Ishikawa (cell line): ENCODE measurements around the gene PRR27.

ENCODE experiments used
- CEBPB ChIP-seq: IDR thresholded peaks from 2 replicates; pipeline ENCODE4 v1.6.1; 2012
- EP300 ChIP-seq: IDR thresholded peaks from 2 replicates; pipeline ENCODE4 v1.6.1; 2012; ENCODE audit warnings: borderline replicate concordance
- FOXM1 ChIP-seq: IDR thresholded peaks from 2 replicates; pipeline ENCODE4 v1.6.1; 2012; ENCODE audit warnings: low read depth, borderline replicate concordance
- NFIC ChIP-seq: IDR thresholded peaks from 2 replicates; pipeline ENCODE4 v1.6.1; 2012
- RAD21 ChIP-seq: IDR thresholded peaks from 2 replicates; pipeline ENCODE4 v1.6.1; 2012; ENCODE audit warnings: low read depth
- TCF12 ChIP-seq: IDR thresholded peaks from 2 replicates; pipeline ENCODE4 v1.6.1; 2012; ENCODE audit warnings: low read depth
- YY1 ChIP-seq: IDR thresholded peaks from 2 replicates; pipeline ENCODE4 v1.6.1; 2012; ENCODE audit warnings: low read depth
- TF ChIP-seq, protein P1 (sequence below): IDR thresholded peaks from 2 replicates; pipeline ENCODE4 v1.6.1; 2012

DNA sequence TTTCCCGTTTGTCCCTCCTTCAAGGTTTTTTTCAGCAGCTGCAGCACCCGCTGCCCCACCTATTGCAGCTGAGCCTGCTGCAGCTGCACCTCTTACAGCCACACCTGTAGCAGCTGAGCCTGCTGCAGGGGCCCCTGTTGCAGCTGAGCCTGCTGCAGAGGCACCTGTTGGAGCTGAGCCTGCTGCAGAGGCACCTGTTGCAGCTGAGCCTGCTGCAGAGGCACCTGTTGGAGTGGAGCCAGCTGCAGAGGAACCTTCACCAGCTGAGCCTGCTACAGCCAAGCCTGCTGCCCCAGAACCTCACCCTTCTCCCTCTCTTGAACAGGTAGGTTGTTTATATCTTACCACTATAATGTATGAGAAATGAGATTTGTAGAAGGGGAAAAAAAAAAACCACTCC is 4.5 kb downstream of the PRR27 start:
- no peak for TF ChIP-seq FOXM1
- TF ChIP-seq EP300 = no peak
- TF ChIP-seq TCF12 = no peak
- no peak for TF ChIP-seq RAD21
- no peak for TF ChIP-seq CEBPB
- TF ChIP-seq NFIC = no peak
- TF ChIP-seq YY1 = no peak
- TF ChIP-seq, protein P1, sequence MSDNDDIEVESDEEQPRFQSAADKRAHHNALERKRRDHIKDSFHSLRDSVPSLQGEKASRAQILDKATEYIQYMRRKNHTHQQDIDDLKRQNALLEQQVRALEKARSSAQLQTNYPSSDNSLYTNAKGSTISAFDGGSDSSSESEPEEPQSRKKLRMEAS = no peak
